Heart left ventricle (tissue), 13 donors: Measurements from ENCODE around the gene ESYT3.

Experiments used
- POLR2A ChIP-seq, 2 donors: fragments of 450-650 bp; IDR thresholded peaks; one replicate each; pipeline ENCODE4 v1.6.1; 2017; ENCODE audit warnings: antibody characterized with exemption in 2 of 2, mild to moderate bottlenecking in 2 of 2, moderate library complexity in 2 of 2
- TF ChIP-seq, protein P1 (sequence below), 12 donors: fragments of 200-600 bp; sonication (generic) in 4 of 12; IDR thresholded peaks; one replicate each; pipeline versions ENCODE4 v1.5.0 to v1.8.0; 2018 to 2022; ENCODE audit warnings: antibody characterized with exemption in 12 of 12, mild to moderate bottlenecking in 5 of 12
- donor health status: ischemic (EF 13 %, LVEDD 7.1; RV severe dilation, severe dysfunction).
- donor health status: DM: no; HTN: yes; CAD: no.
- donor health status: DM: no; HTN: no; CAD: no.
- donor health status: ischemic (EF 25% LVEDD 6.9; RV normal size, moderate dysfunction).
- donor health status: ischemic (EF 25% LVEDD 5.7; RV mildly dilated, moderate dysfunction).
- donor health status: ischemic (EF 35%, LVEDD 5.7; RV mildly dilated, moderate dysfunction).
- donor health status: nonischemic (EF 11% LVEDD 7.7; RV severe dilation, severe dysfunction).
- donor health status: DM: yes; HTN: yes; CAD: no.
- donor health status: PGD.
- donor health status: ischemic (EF 29% LVEDD 5.4; RV normal size, mild dysfunction).
- donor health status: nonischemic (EF 23%, LVEDD 6.1; RV moderate dilation, normal function).

DNA sequence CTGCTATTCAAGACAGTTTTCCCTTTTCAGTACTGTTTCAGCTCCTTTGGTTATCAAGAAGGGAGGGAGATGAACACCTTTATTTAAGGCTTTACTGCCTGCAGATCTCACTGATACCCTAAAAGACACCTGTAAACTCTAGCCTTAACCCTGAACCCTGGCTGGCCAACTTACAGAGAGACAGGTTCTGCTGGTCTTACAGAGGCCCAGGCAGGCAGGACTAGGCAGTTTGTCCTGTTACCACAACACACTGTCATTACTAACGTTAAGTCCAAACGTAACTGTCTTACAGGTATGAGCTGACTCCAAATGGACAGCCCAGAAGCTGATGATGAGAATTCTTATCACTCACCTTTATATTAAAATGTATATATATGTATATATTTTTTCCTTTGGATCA, 42.1 kb downstream of the ESYT3 start:
- TF ChIP-seq, protein P1, sequence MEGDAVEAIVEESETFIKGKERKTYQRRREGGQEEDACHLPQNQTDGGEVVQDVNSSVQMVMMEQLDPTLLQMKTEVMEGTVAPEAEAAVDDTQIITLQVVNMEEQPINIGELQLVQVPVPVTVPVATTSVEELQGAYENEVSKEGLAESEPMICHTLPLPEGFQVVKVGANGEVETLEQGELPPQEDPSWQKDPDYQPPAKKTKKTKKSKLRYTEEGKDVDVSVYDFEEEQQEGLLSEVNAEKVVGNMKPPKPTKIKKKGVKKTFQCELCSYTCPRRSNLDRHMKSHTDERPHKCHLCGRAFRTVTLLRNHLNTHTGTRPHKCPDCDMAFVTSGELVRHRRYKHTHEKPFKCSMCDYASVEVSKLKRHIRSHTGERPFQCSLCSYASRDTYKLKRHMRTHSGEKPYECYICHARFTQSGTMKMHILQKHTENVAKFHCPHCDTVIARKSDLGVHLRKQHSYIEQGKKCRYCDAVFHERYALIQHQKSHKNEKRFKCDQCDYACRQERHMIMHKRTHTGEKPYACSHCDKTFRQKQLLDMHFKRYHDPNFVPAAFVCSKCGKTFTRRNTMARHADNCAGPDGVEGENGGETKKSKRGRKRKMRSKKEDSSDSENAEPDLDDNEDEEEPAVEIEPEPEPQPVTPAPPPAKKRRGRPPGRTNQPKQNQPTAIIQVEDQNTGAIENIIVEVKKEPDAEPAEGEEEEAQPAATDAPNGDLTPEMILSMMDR (IDR thresholded peaks at IDR 0.05): no peak
- TF ChIP-seq POLR2A (IDR thresholded peaks at IDR 0.05): no peak
